Fibroblast of skin of back (primary cell): ENCODE data around the gene VDAC2.
A peak's percentile ranks its signal among the peaks of the same experiment; 100 is the strongest.

Experiments used
- DNase-seq: peaks from one replicate; pipeline ENCODE4 v3.0.0-alpha.2; 2013

The VDAC2 gene

GRCh38 chr10:75254739-75255138, 44.1 kb downstream of the VDAC2 start:
- DNase-seq, result no peak

- no peak for DNase-seq
Observed at GRCh38 chr10:75260990-75261389, 50.4 kb downstream of the VDAC2 start.

GRCh38 chr10:75261813-75262705, 51.5 kb downstream of the VDAC2 start:
- no peak for DNase-seq

GRCh38 chr10:75263806-75264205, 53.2 kb downstream of the VDAC2 start:
- DNase-seq, result no peak

GRCh38 chr10:75265856-75266255, 55.3 kb downstream of the VDAC2 start:
- no peak for DNase-seq

- DNase-seq, result peak; percentile 38
Observed at GRCh38 chr10:75266945-75267344, 56.3 kb downstream of the VDAC2 start.

- DNase-seq, result no peak
Observed at GRCh38 chr10:75269605-75270004, 59.0 kb downstream of the VDAC2 start.

- no peak for DNase-seq
Observed at GRCh38 chr10:75272094-75272493, 61.5 kb downstream of the VDAC2 start.

GRCh38 chr10:75272896-75273295, 62.3 kb downstream of the VDAC2 start:
- DNase-seq, result no peak

- no peak for DNase-seq
Observed at GRCh38 chr10:75276069-75276872, 65.7 kb downstream of the VDAC2 start.

- DNase-seq, result no peak
Observed at GRCh38 chr10:75280236-75280635, 69.6 kb downstream of the VDAC2 start.
